Kidney epithelial cell (primary cell): ENCODE results near the gene ORAI3. TPM values are rescaled to one million over a fixed set of nuclear protein-coding genes. Genes with fewer than 3 reads are reported as not detected.
"Not testable (repeated sequence)": the region's sequence is repeated elsewhere in the genome, so short reads cannot be mapped to it uniquely, and the experiment has no call there.

Experiments used
- DNase-seq: peaks from one replicate; pipeline ENCODE4 v3.0.0-alpha.2; 2010; ENCODE audit warnings: low read depth
- H3K27me3 ChIP-seq: 2 replicates; pipeline ENCODE4 v1.6.0; 2011; ENCODE audit warnings: low read length; ENCODE audit not compliant: control insufficient read depth, insufficient read depth
- H3K36me3 ChIP-seq: 2 replicates; pipeline ENCODE4 v1.5.1; 2011; ENCODE audit warnings: low read length; ENCODE audit not compliant: control insufficient read depth, insufficient read depth
- H3K4me3 ChIP-seq: 2 replicates; pipeline ENCODE4 v1.5.1; 2011; ENCODE audit warnings: low read depth, mild to moderate bottlenecking, control low read depth, low read length
- total RNA-seq: library from RNA; depleted of rRNA; stranded (reverse); fragments of >200 nt; gene quantifications from 2 replicates; pipeline ENCODE4 v1.2.3, GENCODE V29; 2015
- TF ChIP-seq, protein P1 (sequence below): IDR thresholded peaks from 2 replicates; pipeline ENCODE4 v1.5.1; 2011; ENCODE audit warnings: mild to moderate bottlenecking, moderate library complexity, low read length, control low read depth, inconsistent platforms; ENCODE audit not compliant: insufficient read depth, poor library complexity, severe bottlenecking

ORAI3 gene
- total RNA-seq, 1 donor from 2014 or later = 37.9 TPM

- Histone ChIP-seq H3K4me3 (no peak overlapping the region), H3K36me3 (peaks cover 2% of the 10 kb centered on the region), H3K27me3 (no peaks in the 10 kb centered on the region)
- TF ChIP-seq, protein P1, sequence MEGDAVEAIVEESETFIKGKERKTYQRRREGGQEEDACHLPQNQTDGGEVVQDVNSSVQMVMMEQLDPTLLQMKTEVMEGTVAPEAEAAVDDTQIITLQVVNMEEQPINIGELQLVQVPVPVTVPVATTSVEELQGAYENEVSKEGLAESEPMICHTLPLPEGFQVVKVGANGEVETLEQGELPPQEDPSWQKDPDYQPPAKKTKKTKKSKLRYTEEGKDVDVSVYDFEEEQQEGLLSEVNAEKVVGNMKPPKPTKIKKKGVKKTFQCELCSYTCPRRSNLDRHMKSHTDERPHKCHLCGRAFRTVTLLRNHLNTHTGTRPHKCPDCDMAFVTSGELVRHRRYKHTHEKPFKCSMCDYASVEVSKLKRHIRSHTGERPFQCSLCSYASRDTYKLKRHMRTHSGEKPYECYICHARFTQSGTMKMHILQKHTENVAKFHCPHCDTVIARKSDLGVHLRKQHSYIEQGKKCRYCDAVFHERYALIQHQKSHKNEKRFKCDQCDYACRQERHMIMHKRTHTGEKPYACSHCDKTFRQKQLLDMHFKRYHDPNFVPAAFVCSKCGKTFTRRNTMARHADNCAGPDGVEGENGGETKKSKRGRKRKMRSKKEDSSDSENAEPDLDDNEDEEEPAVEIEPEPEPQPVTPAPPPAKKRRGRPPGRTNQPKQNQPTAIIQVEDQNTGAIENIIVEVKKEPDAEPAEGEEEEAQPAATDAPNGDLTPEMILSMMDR = no peak
- no peak for DNase-seq
Measured at GRCh38 chr16:30930160-30930571, 18.7 kb upstream of the ORAI3 start.

- TF ChIP-seq, protein P1 = no peak
- no peak for DNase-seq
- H3K4me3 ChIP-seq = no peak overlapping the region
- no peaks in the 10 kb centered on the region for H3K27me3 ChIP-seq
- peaks cover 3% of the 10 kb centered on the region for H3K36me3 ChIP-seq
Measured at GRCh38 chr16:30931068-30931650, 17.7 kb upstream of the ORAI3 start.

DNA sequence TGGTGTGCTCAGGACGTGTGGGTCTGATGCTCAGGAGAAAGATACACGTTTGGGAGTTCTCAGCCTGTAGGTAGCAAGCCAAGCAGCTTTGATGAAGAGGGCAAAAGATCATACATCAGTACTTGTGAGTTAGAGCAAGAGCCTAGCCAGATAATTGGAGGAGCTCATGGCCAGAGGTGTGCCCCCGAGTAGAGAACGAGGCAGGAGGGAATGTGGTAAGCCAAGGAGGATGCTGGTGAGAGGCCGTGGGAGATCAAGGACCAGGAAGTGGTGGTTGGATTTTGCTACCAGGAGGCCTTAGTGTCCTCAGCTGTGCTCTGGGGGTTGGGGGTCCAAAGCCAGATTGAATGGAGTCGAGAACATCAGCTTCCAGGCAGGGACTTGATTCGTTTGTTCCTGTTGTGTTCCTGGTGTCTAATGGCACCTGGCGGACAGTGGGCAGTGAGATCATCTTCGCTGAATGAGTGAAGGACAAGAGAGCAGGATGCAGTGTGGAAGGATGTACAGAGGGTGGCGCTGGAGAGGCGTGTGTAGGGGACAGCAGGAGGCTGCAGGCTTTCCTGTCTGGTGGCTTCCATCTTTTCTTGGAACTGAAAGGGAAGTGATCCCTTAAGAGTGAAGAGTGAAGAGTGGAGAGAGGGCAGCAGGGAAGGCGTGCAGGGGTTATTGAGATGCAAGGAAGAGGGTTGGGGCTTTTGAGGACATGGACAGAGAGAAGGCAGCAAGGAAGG is 13.9 kb upstream of the ORAI3 start:
- Histone ChIP-seq H3K36me3 (peaks cover 3% of the 10 kb centered on the region), H3K4me3 (no peak overlapping the region), H3K27me3 (no peaks in the 10 kb centered on the region)
- TF ChIP-seq, protein P1 = peak; percentile 50
- DNase-seq = no peak

GRCh38 chr16:30937692-30938091 is 11.2 kb upstream of the ORAI3 start:
- Histone ChIP-seq H3K36me3 (peaks cover 3% of the 10 kb centered on the region), H3K27me3 (no peaks in the 10 kb centered on the region), H3K4me3 (no peak overlapping the region)
- DNase-seq = no peak
- TF ChIP-seq, protein P1 = no peak

DNA sequence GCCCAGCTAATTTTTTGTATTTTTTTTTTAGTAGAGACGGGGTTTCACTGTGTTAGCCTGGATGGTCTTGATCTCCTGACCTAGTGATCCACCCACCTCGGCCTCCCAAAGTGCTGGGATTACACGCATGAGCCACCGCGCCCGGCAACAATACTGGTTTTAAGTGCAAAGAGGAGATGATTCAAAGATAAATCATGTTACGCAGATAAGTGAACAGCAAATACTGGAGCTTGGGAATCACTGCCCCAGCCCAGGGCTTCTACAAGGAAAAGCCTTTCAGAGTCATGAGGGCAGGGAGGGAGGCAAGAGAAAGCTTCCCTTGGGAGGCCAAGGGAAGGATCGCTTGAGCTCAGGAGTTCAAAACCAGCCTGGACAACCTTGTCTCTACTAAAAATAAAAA is 9.3 kb upstream of the ORAI3 start:
- not testable (repeated sequence) for H3K27me3 ChIP-seq, H3K36me3 ChIP-seq, DNase-seq, H3K4me3 ChIP-seq

DNA sequence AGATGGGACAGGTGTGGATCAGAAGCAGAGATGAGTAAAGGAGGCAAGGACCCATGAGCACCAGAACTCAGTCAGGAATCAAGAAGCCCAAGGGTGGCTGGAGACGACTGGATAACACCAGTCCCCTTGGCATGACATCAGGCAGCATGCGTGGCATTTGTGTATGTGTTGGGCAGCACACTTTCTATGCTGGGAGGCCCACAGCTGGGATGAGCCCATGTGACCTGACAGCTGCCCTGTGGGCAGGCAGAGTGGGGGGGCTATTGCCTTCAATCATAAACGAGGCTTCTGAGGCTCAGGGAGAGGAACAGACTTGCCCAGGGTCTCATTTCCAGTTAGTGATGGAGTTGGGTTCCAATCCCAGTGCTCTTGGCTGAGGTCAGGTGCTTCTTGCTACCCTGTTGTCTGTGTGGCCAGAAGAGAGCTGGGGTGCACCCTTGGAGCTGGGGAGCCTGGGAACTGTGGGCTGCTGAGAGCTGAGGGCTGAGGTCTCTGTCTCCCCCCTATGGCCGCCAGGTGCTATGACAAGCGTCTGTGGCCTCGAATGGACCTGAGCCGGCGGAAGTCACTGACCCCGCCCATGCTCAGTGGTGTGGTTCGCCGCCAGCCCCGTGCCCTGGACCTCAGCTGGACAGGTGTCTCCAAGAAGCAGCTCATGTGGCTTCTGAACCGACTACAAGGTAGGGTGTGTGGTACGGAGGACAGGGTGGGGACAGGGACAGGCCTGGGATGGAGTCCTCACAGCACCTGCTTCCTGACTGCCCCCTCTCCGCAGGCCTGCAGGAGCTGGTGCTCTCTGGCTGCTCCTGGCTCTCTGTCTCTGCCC is 7.1 kb upstream of the ORAI3 start:
- TF ChIP-seq, protein P1 = peak; percentile 96
- DNase-seq = no peak

More for the DNA sequence above, 7.1 kb upstream of the ORAI3 start:
- no peak overlapping the region for H3K4me3 ChIP-seq
- no peaks in the 10 kb centered on the region for H3K27me3 ChIP-seq
- peaks cover 7% of the 10 kb centered on the region for H3K36me3 ChIP-seq
